Endodermal cell (in vitro differentiated cells): Measurements from ENCODE around the gene RBM6. TPM values are rescaled to one million over a fixed set of nuclear protein-coding genes. Genes with fewer than 3 reads are reported as not detected.

ENCODE experiments used
- DNase-seq: peaks from one replicate; pipeline ENCODE4 v3.0.0-alpha.2; 2017
- H3K27ac ChIP-seq: 2 replicates; pipeline ENCODE4 v1.5.1; 2013; ENCODE audit warnings: mild to moderate bottlenecking, low read depth, low read length, moderate library complexity
- H3K27me3 ChIP-seq: 2 replicates; pipeline ENCODE4 v1.6.1; 2013; ENCODE audit warnings: mild to moderate bottlenecking, low read length, moderate library complexity; ENCODE audit not compliant: insufficient read depth, control insufficient read depth, poor library complexity, severe bottlenecking
- H3K36me3 ChIP-seq: 2 replicates; pipeline ENCODE4 v1.7.0; 2013; ENCODE audit warnings: mild to moderate bottlenecking, low read length, moderate library complexity; ENCODE audit not compliant: control insufficient read depth, insufficient read depth
- H3K4me1 ChIP-seq: one replicate; pipeline ENCODE4 v1.7.0; 2013; ENCODE audit warnings: low read length; ENCODE audit not compliant: control insufficient read depth, insufficient read depth
- H3K4me3 ChIP-seq: 2 replicates; pipeline ENCODE4 v1.5.1; 2013; ENCODE audit warnings: mild to moderate bottlenecking, low read length, moderate library complexity
- H3K9ac ChIP-seq: 2 replicates; pipeline ENCODE4 v1.6.1; 2013; ENCODE audit warnings: mild to moderate bottlenecking, low read length, moderate library complexity; ENCODE audit not compliant: poor library complexity, severe bottlenecking; ENCODE audit errors: extremely low read depth
- H3K9me3 ChIP-seq: 2 replicates; pipeline ENCODE4 v1.6.1; 2013; ENCODE audit warnings: mild to moderate bottlenecking, low read length, moderate library complexity; ENCODE audit not compliant: control insufficient read depth
- H3K27ac Mint-ChIP-seq: 2 replicates; pipeline ENCODE4 v1.8.0; 2020; ENCODE audit warnings: mixed read lengths
- H3K27me3 Mint-ChIP-seq: 2 replicates; pipeline ENCODE4 v1.8.0; 2021; ENCODE audit warnings: mild to moderate bottlenecking, mixed read lengths; ENCODE audit not compliant: insufficient read depth
- H3K36me3 Mint-ChIP-seq: 2 replicates; pipeline ENCODE4 v1.8.0; 2020; ENCODE audit warnings: low read depth, mixed read lengths
- H3K4me1 Mint-ChIP-seq: 2 replicates; pipeline ENCODE4 v1.8.0; 2020; ENCODE audit warnings: mixed read lengths
- H3K4me3 Mint-ChIP-seq: 2 replicates; pipeline ENCODE4 v1.8.0; 2020; ENCODE audit warnings: mild to moderate bottlenecking, moderate library complexity, mixed read lengths
- H3K9me3 Mint-ChIP-seq: 2 replicates; pipeline ENCODE4 v1.8.0; 2020; ENCODE audit warnings: mild to moderate bottlenecking, mixed read lengths
- WGBS, 2 experiments: methylation state at CpG; one replicate each; pipeline versions ENCODE4 v1.1.5 to v1.1.7; 2013; ENCODE audit warnings: missing lambda C conversion rate in 2 of 2, mixed read lengths in 1 of 2; ENCODE audit not compliant: insufficient coverage in 1 of 2, insufficient read length in 1 of 2; 5-methylcytosine and 5-hydroxymethylcytosine counted together
- total RNA-seq, 2 donors: library from RNA; stranded (reverse); fragmentation: NEBNext Ultra II Directional in 1 of 2; extraction: Animal tissue kit (Norgen Biotek cat#: 25700) in 1 of 2; gene quantifications; 2 replicates in 1 of 2; 3 replicates in 1 of 2; pipeline ENCODE4 v1.2.1, GENCODE V29; 2021
- TF ChIP-seq, protein P1 (sequence below): fragments of 200-600 bp; sonication (generic); conservative IDR thresholded peaks from 2 replicates; pipeline ENCODE4 v1.5.0; 2021; ENCODE audit warnings: antibody characterized with exemption, mild to moderate bottlenecking

The RBM6 gene
- total RNA-seq, 2 donors from 2014 or later: 116 to 168 TPM

DNA sequence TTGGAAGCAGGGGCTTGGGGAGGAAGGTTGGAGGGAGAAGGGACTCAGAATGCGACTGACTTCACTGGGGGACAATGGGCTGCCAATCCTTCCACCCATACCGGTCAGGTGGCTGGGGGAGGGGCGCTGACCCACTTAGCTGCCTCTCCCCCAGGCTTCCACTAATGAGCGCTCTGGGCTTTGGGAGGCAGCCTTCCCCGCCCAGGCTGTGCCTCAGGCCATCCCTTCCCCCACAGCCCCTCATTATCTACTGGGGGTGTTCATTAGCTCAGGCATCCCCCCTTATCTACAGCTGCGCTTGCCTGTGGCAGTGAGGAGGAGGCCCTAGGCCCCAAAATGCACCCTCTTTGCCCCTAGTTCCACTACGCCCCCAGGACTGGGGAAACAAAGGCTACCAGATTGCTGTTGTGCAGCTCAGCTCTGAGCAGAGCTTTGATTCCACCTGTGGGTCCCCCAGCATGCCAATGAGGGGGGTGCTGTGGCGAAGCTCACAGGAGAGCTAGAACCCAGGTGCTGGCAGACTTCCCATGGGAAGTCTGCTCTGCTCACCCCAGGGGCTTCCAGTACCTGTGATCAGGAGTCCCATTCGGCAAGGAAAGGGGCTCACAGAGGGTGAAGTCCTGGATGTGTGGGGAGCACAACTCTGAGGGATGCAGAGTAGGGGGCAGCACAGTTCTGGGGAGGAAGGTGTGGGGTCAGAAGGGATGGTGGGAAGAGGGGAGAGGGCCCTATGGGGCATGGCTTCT is 185.8 kb downstream of the RBM6 start:
- DNase-seq: no peak
- peak overlapping the region; percentile 70 for H3K27ac Mint-ChIP-seq
- WGBS, 2 experiments: 86 to 100% methylated on average over 1 to 8 of the region's 9 CpGs
- H3K9me3 ChIP-seq: no peaks in the 10 kb centered on the region
- H3K4me1 Mint-ChIP-seq: peaks cover 22% of the 10 kb centered on the region
- H3K27me3 ChIP-seq: no peaks in the 10 kb centered on the region
- TF ChIP-seq, protein P1, sequence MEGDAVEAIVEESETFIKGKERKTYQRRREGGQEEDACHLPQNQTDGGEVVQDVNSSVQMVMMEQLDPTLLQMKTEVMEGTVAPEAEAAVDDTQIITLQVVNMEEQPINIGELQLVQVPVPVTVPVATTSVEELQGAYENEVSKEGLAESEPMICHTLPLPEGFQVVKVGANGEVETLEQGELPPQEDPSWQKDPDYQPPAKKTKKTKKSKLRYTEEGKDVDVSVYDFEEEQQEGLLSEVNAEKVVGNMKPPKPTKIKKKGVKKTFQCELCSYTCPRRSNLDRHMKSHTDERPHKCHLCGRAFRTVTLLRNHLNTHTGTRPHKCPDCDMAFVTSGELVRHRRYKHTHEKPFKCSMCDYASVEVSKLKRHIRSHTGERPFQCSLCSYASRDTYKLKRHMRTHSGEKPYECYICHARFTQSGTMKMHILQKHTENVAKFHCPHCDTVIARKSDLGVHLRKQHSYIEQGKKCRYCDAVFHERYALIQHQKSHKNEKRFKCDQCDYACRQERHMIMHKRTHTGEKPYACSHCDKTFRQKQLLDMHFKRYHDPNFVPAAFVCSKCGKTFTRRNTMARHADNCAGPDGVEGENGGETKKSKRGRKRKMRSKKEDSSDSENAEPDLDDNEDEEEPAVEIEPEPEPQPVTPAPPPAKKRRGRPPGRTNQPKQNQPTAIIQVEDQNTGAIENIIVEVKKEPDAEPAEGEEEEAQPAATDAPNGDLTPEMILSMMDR: no peak
- H3K9me3 Mint-ChIP-seq: no peaks in the 10 kb centered on the region
- no peaks in the 10 kb centered on the region for H3K27me3 Mint-ChIP-seq
- H3K9ac ChIP-seq: no peak overlapping the region
- H3K4me3 ChIP-seq: no peak overlapping the region
- H3K27ac ChIP-seq: peak overlapping the region; percentile 41
- H3K36me3 ChIP-seq: peaks cover under 1% of the 10 kb centered on the region
- no peaks in the 10 kb centered on the region for H3K36me3 Mint-ChIP-seq
- H3K4me1 ChIP-seq: peaks cover 24% of the 10 kb centered on the region
- H3K4me3 Mint-ChIP-seq: no peak overlapping the region

DNA sequence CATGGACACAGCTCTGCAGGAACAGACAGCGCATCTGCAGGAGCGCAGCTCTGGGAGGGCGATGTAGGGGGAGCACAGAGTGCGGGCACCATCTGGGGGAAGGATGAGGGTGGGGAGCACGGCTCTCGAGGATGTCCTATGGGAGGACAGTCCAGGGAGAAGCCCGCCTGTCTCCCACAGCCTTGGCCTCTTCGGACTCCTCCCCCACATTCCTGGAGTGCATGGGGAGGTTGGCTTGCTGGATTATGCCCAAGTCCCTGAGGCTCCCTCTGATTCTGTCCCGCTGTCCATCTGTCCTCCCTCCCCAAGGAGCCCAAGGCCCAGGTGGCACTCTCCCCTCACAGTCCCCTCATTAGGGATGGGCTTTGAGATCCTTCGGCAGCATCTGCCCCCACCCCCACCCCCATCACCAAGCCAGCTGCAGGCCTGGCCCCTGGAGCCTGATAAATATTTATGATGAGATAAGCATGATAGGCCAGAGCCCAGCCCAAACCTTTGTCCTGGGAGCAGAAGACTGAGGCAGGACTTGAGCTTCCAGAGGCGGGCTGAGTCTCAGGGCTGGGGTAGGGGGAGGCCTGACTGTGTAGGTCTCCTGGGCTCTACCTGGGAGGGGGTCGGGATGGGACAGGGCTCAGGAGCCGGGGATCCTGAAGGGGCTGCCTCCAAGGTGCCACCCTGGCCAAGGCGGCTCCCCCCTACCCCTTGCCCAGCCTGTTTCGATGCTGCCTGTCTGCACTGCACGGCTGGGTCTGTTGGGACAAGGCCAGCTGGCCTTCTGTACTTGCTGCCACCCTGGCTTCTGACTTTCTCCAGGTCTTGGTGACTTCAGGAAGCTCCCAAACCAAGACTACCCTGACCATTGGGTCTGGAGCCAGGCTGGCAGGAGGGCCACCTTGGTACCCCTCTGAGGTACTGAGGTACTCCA is 186.6 kb downstream of the RBM6 start:
- Mint-ChIP-seq H3K9me3 (no peaks in the 10 kb centered on the region), H3K4me1 (peaks cover 22% of the 10 kb centered on the region), H3K4me3 (no peak overlapping the region), H3K27me3 (no peaks in the 10 kb centered on the region), H3K27ac (peak overlapping the region; percentile 70), H3K36me3 (no peaks in the 10 kb centered on the region)
- Histone ChIP-seq H3K36me3 (no peaks in the 10 kb centered on the region), H3K4me1 (peaks cover 24% of the 10 kb centered on the region), H3K9ac (no peak overlapping the region), H3K27me3 (no peaks in the 10 kb centered on the region), H3K9me3 (no peaks in the 10 kb centered on the region), H3K4me3 (no peak overlapping the region), H3K27ac (peak overlapping the region; percentile 61)
- TF ChIP-seq, protein P1: no peak
- DNase-seq: peak; percentile 67
- WGBS, 2 experiments: 88 to 92% methylated on average over 9 to 15 of the region's 16 CpGs

Other genes with a start within 250 kb of the RBM6 start
- 1 to 10 TPM; 1.4 to 3.0 TPM for gene AMIGO3, start 220.5 kb upstream of the RBM6 start, total RNA-seq
- 10 to 100 TPM; 35.5 to 38.2 TPM for gene GMPPB, start 216.2 kb upstream of the RBM6 start, total RNA-seq
- gene IP6K1, start 153.6 kb upstream of the RBM6 start, total RNA-seq: 10 to 100 TPM; 45.8 to 49.8 TPM
- not detected for gene CDHR4, start 140.3 kb upstream of the RBM6 start, total RNA-seq
- gene INKA1, start 136.9 kb upstream of the RBM6 start, total RNA-seq: not detected
- gene UBA7, start 126.2 kb upstream of the RBM6 start, total RNA-seq: 1 to 10 TPM; 1.0 to 3.4 TPM
- 10 to 100 TPM; 22.3 to 32.8 TPM for gene TRAIP, start 83.6 kb upstream of the RBM6 start, total RNA-seq
- 1 to 10 TPM in 1 of 2 donors, under 1 TPM in 1; 0.75 to 7.1 TPM for gene CAMKV, start 70.2 kb upstream of the RBM6 start, total RNA-seq
- 10 to 100 TPM in 1 of 2 donors, 1 to 10 TPM in 1; 6.8 to 11.2 TPM for gene MST1R, start 36.3 kb upstream of the RBM6 start, total RNA-seq
- gene MON1A, start 10.3 kb upstream of the RBM6 start, total RNA-seq: 1 to 10 TPM; 4.1 to 6.2 TPM
- gene RBM5, start 148.8 kb downstream of the RBM6 start, total RNA-seq: 100 to 1,000 TPM; 153 to 166 TPM
- 10 to 100 TPM; 44.8 to 63.2 TPM for gene SEMA3F, start 215.2 kb downstream of the RBM6 start, total RNA-seq